HG02943 (cell line): ENCODE data around the gene SWSAP1.
"Not testable (repeated sequence)": the region's sequence is repeated elsewhere in the genome, so short reads cannot be mapped to it uniquely, and the experiment has no call there.

Experiments used
- ATAC-seq: cut with Tn5 transposase; IDR thresholded peaks from one replicate; pipeline ENCODE4 v1.9.1; 2021; ENCODE audit warnings: mild to moderate bottlenecking, low read depth, moderate library complexity; ENCODE audit not compliant: unreplicated experiment

Gene SWSAP1

GRCh38 chr19:11377756-11378155 is 3.3 kb downstream of the SWSAP1 start:
- ATAC-seq = no peak

GRCh38 chr19:11378319-11379189 is 4.1 kb downstream of the SWSAP1 start:
- ATAC-seq = no peak

GRCh38 chr19:11379269-11379845 is 4.9 kb downstream of the SWSAP1 start:
- not testable (repeated sequence) for ATAC-seq

- no peak for ATAC-seq
Observed at GRCh38 chr19:11379857-11380350, 5.4 kb downstream of the SWSAP1 start.

GRCh38 chr19:11380653-11381537 is 6.4 kb downstream of the SWSAP1 start:
- ATAC-seq = peak; percentile 82

GRCh38 chr19:11382898-11383705 is 8.6 kb downstream of the SWSAP1 start:
- ATAC-seq = no peak

- no peak for ATAC-seq
Observed at GRCh38 chr19:11383706-11384048, 9.2 kb downstream of the SWSAP1 start.

- ATAC-seq = no peak
Observed at GRCh38 chr19:11384778-11385129, 10.3 kb downstream of the SWSAP1 start.

GRCh38 chr19:11387162-11388034 is 12.9 kb downstream of the SWSAP1 start:
- ATAC-seq = no peak

- no peak for ATAC-seq
Observed at GRCh38 chr19:11390359-11390758, 15.9 kb downstream of the SWSAP1 start.

GRCh38 chr19:11390933-11391680 is 16.6 kb downstream of the SWSAP1 start:
- ATAC-seq = no peak

- ATAC-seq = no peak
Observed at GRCh38 chr19:11397089-11397610, 22.7 kb downstream of the SWSAP1 start.

GRCh38 chr19:11399667-11400066 is 25.2 kb downstream of the SWSAP1 start:
- no peak for ATAC-seq

GRCh38 chr19:11400798-11401197 is 26.3 kb downstream of the SWSAP1 start:
- ATAC-seq = no peak

GRCh38 chr19:11401808-11402543 is 27.5 kb downstream of the SWSAP1 start:
- no peak for ATAC-seq

GRCh38 chr19:11404588-11405222 is 30.2 kb downstream of the SWSAP1 start:
- ATAC-seq = no peak
